ENCODE data around the gene EXOC4.

EXOC4 gene

DNA sequence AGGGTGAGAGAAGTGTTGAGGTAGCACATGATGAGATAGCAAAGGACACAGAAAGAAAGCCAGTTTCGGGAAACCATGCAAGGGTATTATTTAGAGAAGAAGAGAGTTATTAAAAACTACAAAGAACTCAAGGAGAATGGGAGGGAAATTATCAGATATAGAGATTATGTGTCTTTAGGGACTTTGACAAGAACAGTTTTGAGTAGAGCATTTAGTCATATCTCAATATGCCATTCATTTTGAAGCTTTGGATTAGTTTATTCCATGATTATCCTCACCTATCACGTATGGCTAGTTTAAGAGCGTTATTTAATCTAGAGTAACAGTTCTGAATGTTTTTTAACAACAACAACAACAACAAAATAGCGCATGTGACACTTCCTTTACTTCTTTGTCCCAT lies 409.4 kb downstream of the EXOC4 start:
- TF ChIP-seq, protein P1, sequence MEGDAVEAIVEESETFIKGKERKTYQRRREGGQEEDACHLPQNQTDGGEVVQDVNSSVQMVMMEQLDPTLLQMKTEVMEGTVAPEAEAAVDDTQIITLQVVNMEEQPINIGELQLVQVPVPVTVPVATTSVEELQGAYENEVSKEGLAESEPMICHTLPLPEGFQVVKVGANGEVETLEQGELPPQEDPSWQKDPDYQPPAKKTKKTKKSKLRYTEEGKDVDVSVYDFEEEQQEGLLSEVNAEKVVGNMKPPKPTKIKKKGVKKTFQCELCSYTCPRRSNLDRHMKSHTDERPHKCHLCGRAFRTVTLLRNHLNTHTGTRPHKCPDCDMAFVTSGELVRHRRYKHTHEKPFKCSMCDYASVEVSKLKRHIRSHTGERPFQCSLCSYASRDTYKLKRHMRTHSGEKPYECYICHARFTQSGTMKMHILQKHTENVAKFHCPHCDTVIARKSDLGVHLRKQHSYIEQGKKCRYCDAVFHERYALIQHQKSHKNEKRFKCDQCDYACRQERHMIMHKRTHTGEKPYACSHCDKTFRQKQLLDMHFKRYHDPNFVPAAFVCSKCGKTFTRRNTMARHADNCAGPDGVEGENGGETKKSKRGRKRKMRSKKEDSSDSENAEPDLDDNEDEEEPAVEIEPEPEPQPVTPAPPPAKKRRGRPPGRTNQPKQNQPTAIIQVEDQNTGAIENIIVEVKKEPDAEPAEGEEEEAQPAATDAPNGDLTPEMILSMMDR (IDR thresholded peaks at IDR 0.05), result no peak
- no peak for DNase-seq (ENCODE audit: low spot score)
- Histone ChIP-seq H3K27ac (no peak overlapping the region), H3K4me3 (no peak overlapping the region)

DNA sequence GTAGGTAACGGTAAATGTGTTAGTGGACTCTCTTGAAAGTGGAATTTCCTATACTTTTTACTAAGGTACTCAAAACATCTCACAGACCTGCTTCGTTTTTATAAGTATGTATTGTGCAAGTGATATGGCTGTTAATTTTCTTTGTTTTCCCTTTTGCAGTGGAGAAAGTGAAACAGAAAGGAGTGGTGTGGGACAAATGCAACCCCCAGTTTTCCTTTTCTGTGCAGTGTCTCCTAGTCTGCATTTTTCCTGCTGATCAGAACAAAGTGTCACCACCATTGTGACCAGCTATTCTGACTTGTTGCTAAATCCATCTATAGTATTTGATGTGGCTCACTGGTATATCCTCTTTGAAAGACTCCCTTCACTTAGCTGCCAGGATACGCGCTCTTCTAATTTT lies 410.0 kb downstream of the EXOC4 start:
- H3K4me3 ChIP-seq, result no peak overlapping the region
- TF ChIP-seq, protein P1 (IDR thresholded peaks at IDR 0.05), result no peak
- no peak overlapping the region for H3K27ac ChIP-seq
- DNase-seq (ENCODE audit: low spot score), result no peak

DNA sequence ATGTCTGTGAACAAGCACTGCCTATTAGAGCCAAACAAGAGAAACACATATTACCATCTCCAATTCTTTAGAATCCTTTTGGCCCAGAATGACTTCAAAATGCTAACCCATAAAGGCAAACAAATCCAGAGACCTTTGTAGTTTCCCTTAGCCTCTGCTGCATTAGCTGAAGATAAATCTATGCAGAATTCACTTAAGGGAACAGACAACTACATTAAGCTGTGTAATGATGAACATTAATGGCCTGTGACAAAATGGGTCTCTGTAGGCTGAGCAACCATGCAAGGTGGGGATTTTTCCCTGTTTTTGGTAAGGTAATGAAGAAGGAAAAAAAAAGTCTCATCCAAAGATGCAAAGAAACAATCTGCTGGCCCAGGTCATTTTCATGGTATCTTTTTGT lies 411.6 kb downstream of the EXOC4 start:
- TF ChIP-seq, protein P1 (IDR thresholded peaks at IDR 0.05), result no peak
- Histone ChIP-seq H3K4me3 (no peak overlapping the region), H3K27ac (no peak overlapping the region)
- DNase-seq (ENCODE audit: low spot score), result no peak

DNA sequence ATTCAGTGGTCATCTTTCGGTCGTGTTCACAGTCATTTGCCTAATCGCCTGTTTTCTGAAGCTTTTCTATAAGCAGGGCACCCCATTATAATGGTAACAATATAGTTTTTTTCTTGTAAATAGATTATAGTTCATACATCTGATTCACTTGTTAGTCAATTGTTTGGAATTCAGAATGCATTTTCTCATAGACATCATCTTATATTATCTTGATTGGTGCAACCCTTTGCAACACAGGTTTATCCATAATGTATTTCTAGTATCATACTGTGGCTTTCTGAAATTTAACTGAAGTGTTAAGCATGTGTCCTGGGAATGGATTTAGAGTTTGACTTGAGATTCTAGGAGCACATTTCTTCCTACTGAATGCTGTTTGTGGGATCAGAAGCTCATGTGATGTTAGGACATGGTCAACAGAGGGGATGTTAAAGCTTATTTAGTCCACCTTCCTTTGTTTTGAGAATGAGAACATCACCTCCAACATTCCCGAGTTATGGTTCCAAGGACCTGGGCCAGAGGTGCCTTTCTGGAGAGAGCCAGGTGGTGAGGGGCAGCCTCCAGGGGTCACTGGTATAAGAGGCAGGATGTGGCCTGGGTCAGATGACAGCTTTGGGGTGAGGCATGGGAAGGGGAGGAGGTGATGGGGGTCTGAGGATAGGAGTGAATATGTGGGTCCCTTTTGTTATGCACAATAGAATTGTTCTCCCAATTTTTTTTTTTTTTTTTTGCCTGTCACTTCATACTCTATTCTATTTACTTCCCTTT lies 415.6 kb downstream of the EXOC4 start:
- TF ChIP-seq, protein P1 (IDR thresholded peaks at IDR 0.05), result no peak
- H3K27ac ChIP-seq, result no peak overlapping the region
- no peak for DNase-seq (ENCODE audit: low spot score)
- H3K4me3 ChIP-seq, result no peak overlapping the region

DNA sequence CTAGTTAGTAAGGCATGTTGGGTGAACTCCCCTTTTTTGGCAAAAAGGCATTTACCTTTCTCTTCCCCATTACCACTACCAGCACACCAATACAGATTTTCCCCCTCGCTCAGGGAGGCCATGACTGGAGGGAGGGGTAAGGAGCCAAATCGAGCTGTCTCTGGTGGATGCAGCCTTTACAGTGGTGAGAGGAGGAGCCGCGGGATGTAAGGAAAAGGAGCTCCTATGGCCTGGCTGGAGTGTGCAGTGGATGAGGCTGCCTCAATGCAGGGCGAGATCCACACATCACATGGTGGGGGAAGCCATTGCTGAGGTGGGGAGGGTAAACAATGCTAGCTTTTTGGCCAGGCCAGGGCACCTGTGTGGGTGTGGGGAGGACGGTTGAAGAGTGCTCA lies 416.2 kb downstream of the EXOC4 start:
- TF ChIP-seq, protein P1 (IDR thresholded peaks at IDR 0.05), result no peak
- Histone ChIP-seq H3K27ac (no peak overlapping the region), H3K4me3 (no peak overlapping the region)
- DNase-seq (ENCODE audit: low spot score), result no peak

DNA sequence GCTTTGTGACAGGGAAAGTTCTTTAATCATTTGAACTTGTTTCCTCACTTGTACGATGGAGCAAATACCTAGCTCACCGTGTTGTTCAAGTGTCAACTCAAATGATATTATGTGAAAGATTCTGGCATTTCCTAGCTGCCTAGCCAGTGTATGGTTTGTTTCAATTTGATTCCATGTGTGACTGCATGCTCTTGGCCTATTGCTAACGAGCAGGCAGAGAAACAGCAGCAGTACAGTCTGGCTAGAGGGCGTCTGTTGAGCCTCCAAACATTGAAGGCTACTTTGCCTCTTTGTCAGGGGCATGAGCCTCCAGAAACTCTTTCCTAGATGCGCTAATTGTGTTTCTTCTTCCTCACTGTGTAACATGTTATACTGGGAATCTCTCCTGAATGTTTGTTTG lies 417.4 kb downstream of the EXOC4 start:
- Histone ChIP-seq H3K4me3 (no peak overlapping the region), H3K27ac (no peak overlapping the region)
- no peak for DNase-seq (ENCODE audit: low spot score)
- TF ChIP-seq, protein P1 (IDR thresholded peaks at IDR 0.05), result no peak

DNA sequence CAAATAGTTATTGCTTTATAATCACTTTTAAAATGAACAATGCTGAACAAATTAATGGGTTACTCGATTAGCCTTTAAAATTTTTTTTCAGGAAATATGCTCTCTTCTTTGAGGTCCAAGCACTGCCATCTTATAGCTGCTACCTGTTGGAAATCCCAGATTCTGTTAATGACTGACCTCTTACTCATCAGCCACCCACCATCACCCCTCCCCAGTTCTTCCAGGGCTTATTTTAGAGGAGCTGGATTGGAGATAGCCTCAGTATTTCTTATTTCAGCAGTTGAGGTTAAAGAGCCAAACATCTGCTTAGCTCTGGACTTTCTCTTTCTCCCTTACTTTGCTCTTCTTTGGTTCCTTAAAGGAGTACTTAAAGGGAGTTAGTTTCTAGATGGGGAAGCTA lies 420.0 kb downstream of the EXOC4 start:
- Histone ChIP-seq H3K4me3 (no peak overlapping the region), H3K27ac (no peak overlapping the region)
- no peak for DNase-seq (ENCODE audit: low spot score)
- TF ChIP-seq, protein P1 (IDR thresholded peaks at IDR 0.05), result no peak

Data from coronary artery (tissue), 2 donors.